ENCODE results near the gene ECE1. TPM values are rescaled to one million over a fixed set of nuclear protein-coding genes. Genes with fewer than 3 reads are reported as not detected.
"Not testable (repeated sequence)": the region's sequence is repeated elsewhere in the genome, so short reads cannot be mapped to it uniquely, and the experiment has no call there.

Gene ECE1
- total RNA-seq, 1 donor from 2014 or later, result 93.1 TPM

- DNase-seq (ENCODE audit: low read depth in 2 of 2), result no peak
Observed at GRCh38 chr1:21188235-21188634, 102.0 kb downstream of the ECE1 start.

- DNase-seq (ENCODE audit: low read depth in 2 of 2), result no peak
Observed at GRCh38 chr1:21185221-21185731, 105.0 kb downstream of the ECE1 start.

DNA sequence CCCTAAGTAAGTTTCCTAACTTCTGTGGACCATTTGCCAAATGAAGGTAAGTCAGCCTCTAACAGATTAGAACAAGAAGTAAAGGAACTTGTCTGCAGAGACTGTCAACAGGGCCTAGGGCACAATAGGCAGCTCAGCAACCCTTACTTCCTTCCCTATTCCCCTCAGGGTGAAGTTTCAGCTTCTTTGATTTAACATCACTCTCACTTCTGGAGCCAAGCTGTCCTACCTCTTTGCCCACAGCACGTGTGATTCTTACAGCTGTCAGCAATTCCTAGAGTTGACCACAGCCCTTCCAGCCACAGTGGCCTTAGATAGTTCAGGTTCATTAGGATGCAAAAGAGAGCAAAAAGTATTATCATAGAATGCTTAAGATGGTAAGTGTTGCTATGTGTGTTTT is 106.0 kb downstream of the ECE1 start:
- DNase-seq (ENCODE audit: low read depth in 2 of 2), result no peak

DNA sequence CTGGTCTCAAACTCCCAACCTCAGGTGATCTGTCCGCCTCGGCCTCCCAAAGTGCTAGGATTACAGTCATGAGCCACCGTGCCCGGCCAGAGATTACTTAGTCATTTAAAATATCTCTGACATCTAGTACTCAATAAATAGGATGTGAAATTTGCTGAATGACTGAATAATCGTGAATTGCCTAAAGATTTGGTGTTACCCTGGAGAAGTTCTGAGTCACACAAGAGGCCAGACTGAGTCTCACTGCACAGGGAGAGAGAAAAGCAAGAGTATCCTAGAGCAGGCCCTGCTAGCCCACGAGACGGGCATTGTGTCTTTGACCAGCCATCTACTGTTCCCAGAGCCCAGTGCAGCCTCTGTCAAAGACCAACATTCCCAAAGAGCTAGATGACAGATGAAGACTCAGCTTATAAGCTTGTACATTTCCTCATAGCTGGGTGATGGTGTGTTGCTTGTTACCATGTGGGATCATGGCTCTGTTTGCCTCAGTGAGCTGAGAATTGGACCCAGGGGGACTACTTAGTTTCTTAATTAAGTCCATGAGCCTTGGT is 108.0 kb downstream of the ECE1 start:
- DNase-seq (ENCODE audit: low read depth in 2 of 2), result no peak

DNA sequence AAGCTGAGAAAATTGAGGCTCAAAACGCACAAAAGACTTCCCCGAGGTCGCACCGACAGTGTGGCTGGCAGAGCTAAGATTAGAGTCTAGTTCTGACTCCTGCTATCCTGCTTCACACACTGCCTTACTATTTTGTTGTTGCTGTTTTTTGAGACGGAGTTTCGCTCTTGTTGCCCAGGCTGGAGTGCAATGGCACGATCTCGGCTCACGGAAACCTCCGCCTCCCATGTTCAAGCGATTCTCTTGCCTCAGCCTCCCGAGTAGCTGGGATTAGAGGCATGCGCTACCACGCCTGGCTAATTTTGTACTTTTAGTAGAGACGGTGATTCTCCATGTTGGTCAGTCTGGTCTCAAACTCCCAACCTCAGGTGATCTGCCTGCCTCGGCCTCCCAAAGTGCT is 112.0 kb downstream of the ECE1 start:
- not testable (repeated sequence) for DNase-seq (ENCODE audit: low read depth in 2 of 2)

- peak; percentile 96 to 97 for DNase-seq (ENCODE audit: low read depth in 2 of 2)
Observed at GRCh38 chr1:21176586-21177555, 113.4 kb downstream of the ECE1 start, which contains the start of gene EIF4G3. Gene EIF4G3 (minus strand): TSS chr1:21176897. CDS start chr1:21002742, 174,155 bp downstream.

- DNase-seq (ENCODE audit: low read depth in 2 of 2), result peak; percentile 41 to 54
Observed at GRCh38 chr1:21175670-21176581, 114.3 kb downstream of the ECE1 start.

- peak; percentile 64 to 67 for DNase-seq (ENCODE audit: low read depth in 2 of 2)
Observed at GRCh38 chr1:21175324-21175669, 115.0 kb downstream of the ECE1 start.

GRCh38 chr1:21174654-21175323 is 115.5 kb downstream of the ECE1 start:
- DNase-seq (ENCODE audit: low read depth in 2 of 2), result peak; percentile 36 to 71

- no peak for DNase-seq (ENCODE audit: low read depth in 2 of 2)
Observed at GRCh38 chr1:21174230-21174629, 116.0 kb downstream of the ECE1 start.

- not testable (repeated sequence) for DNase-seq (ENCODE audit: low read depth in 2 of 2)
Observed at GRCh38 chr1:21173096-21173495, 117.2 kb downstream of the ECE1 start.

- DNase-seq (ENCODE audit: low read depth in 2 of 2), result peak; percentile 40 to 48
Observed at GRCh38 chr1:21170837-21171236, 119.4 kb downstream of the ECE1 start.

DNA sequence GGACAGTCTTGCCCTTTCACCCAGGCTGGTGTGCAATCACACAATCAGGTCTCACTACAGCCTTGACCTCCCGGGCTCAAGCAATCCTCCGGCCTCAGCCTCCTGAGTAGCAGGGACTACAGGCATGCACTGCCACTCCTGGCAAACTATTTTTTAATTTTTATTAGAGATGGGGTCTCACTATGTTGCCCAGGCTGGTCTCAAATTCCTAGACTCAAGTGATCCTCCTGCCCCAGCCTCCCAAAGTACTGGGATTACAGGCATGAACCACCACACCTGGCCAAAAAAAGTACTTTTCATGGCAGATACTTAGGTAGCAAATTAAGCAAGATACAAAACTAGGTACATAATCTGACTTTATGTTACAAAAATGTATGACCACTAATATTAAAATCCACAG is 121.8 kb downstream of the ECE1 start:
- no peak for DNase-seq (ENCODE audit: low read depth in 2 of 2)

Other genes starting within 250 kb of the ECE1 start
- 23.3 and 30.2 TPM in 2 replicates for gene EIF4G3, start 113.6 kb downstream of the ECE1 start, total RNA-seq
- 0.40 and 2.4 TPM in 2 replicates for gene NBPF3, start 149.7 kb upstream of the ECE1 start, total RNA-seq
- gene ALPL, start 219.0 kb upstream of the ECE1 start, total RNA-seq, result 0.22 TPM in 1 of 2 replicates, not detected in the other

Data from lung microvascular endothelial cell (primary cell).